MM.1S (cell line): Measurements from ENCODE around the gene ZFAND6.

Source experiments
- DNase-seq: peaks from one replicate; pipeline ENCODE4 v3.0.0-alpha.2; 2015
- H2AFZ ChIP-seq: fragments of 300-600 bp; sonication (generic); 2 replicates; pipeline ENCODE4 v1.6.0; 2016; ENCODE audit warnings: antibody characterized with exemption, low read length
- H3F3A ChIP-seq: fragments of 300-600 bp; sonication (generic); 2 replicates; pipeline ENCODE4 v1.6.1; 2016; ENCODE audit warnings: mild to moderate bottlenecking, antibody characterized with exemption, low read length, moderate library complexity, mixed read lengths; ENCODE audit not compliant: insufficient read depth
- H3K27ac ChIP-seq: fragments of 300-600 bp; sonication (generic); 2 replicates; pipeline ENCODE4 v1.5.1; 2016; ENCODE audit warnings: mild to moderate bottlenecking, low read length
- H3K27me3 ChIP-seq: fragments of 300-600 bp; sonication (generic); replicated peaks from 2 replicates; pipeline ENCODE4 v1.6.0; 2016; ENCODE audit warnings: low read length; ENCODE audit not compliant: insufficient read depth
- H3K36me3 ChIP-seq: fragments of 300-600 bp; sonication (generic); replicated peaks from 2 replicates; pipeline ENCODE4 v1.6.1; 2016; ENCODE audit warnings: mild to moderate bottlenecking, low read length, mixed read lengths; ENCODE audit not compliant: insufficient read depth
- H3K4me1 ChIP-seq: fragments of 300-600 bp; sonication (generic); 2 replicates; pipeline ENCODE4 v1.6.1; 2016; ENCODE audit warnings: low read length, mixed read lengths
- H3K4me2 ChIP-seq: fragments of 300-600 bp; sonication (generic); 2 replicates; pipeline ENCODE4 v1.6.0; 2016; ENCODE audit warnings: low read depth, low read length
- H3K4me3 ChIP-seq: fragments of 300-600 bp; sonication (generic); 2 replicates; pipeline ENCODE4 v1.5.1; 2016; ENCODE audit warnings: low read length, mixed read lengths
- H3K79me2 ChIP-seq: fragments of 300-600 bp; sonication (generic); 2 replicates; pipeline ENCODE4 v1.6.1; 2016; ENCODE audit warnings: mixed run types, low read length, mixed read lengths
- H3K9ac ChIP-seq: fragments of 300-600 bp; sonication (generic); 2 replicates; pipeline ENCODE4 v1.6.1; 2016; ENCODE audit warnings: low read length, mixed read lengths
- H3K9me2 ChIP-seq: fragments of 300-600 bp; sonication (generic); replicated peaks from 2 replicates; pipeline ENCODE4 v1.6.1; 2016; ENCODE audit warnings: mild to moderate bottlenecking, low read length, mixed read lengths; ENCODE audit not compliant: insufficient read depth
- H3K9me3 ChIP-seq: fragments of 300-600 bp; sonication (generic); replicated peaks from 2 replicates; pipeline ENCODE4 v1.6.1; 2016; ENCODE audit warnings: mild to moderate bottlenecking, low read length, mixed read lengths; ENCODE audit not compliant: insufficient read depth
- H4K20me1 ChIP-seq: fragments of 300-600 bp; sonication (generic); 2 replicates; pipeline ENCODE4 v1.6.1; 2016; ENCODE audit warnings: mild to moderate bottlenecking, low read length, moderate library complexity, mixed read lengths; ENCODE audit not compliant: insufficient read depth
- CTCF ChIP-seq: fragments of 300-600 bp; sonication (generic); IDR thresholded peaks from 2 replicates; pipeline ENCODE4 v1.5.1; 2016; ENCODE audit warnings: antibody characterized with exemption, low read length, mixed read lengths
- EZH2 ChIP-seq: fragments of 300-600 bp; sonication (generic); optimal IDR thresholded peaks from 2 replicates; pipeline ENCODE3; 2017; ENCODE audit warnings: low read depth, mild to moderate bottlenecking, antibody characterized with exemption, low read length, mixed read lengths
- EZH2phosphoT487 ChIP-seq: fragments of 300-600 bp; sonication (generic); IDR thresholded peaks from 2 replicates; pipeline ENCODE4 v1.6.1; 2018; ENCODE audit warnings: antibody characterized with exemption, low read length

ZFAND6 gene

GRCh38 chr15:80183886-80184285, 124.4 kb downstream of the ZFAND6 start:
- no peak for DNase-seq
- Histone ChIP-seq H3K79me2 (no peaks in the 10 kb centered on the region), H2AFZ (no peak overlapping the region), H3K4me3 (no peak overlapping the region), H3K9ac (no peak overlapping the region), H4K20me1 (no peaks in the 10 kb centered on the region), H3K27me3 (no peaks in the 10 kb centered on the region), H3K4me1 (no peaks in the 10 kb centered on the region), H3K36me3 (peaks cover 2% of the 10 kb centered on the region; the same call in 1 of the 2 replicates), H3F3A (no peaks in the 10 kb centered on the region), H3K9me3 (no peaks in the 10 kb centered on the region), H3K4me2 (no peak overlapping the region), H3K9me2 (no peaks in the 10 kb centered on the region), H3K27ac (no peak overlapping the region)
- TF ChIP-seq EZH2 (no peak), CTCF (no peak), EZH2phosphoT487 (no peak)

- no peaks in the 10 kb centered on the region for H4K20me1 ChIP-seq
- no peaks in the 10 kb centered on the region for H3K9me2 ChIP-seq
- no peak overlapping the region for H3K4me2 ChIP-seq
- H3K4me3 ChIP-seq, result no peak overlapping the region
- no peaks in the 10 kb centered on the region for H3K79me2 ChIP-seq
- no peak overlapping the region for H3K9ac ChIP-seq
- no peak overlapping the region for H3K27ac ChIP-seq
- no peaks in the 10 kb centered on the region for H3K9me3 ChIP-seq
- peaks cover 2% of the 10 kb centered on the region; the same call in 1 of the 2 replicates for H3K36me3 ChIP-seq
- H2AFZ ChIP-seq, result no peak overlapping the region
- no peaks in the 10 kb centered on the region for H3K27me3 ChIP-seq
- no peak for DNase-seq
- no peaks in the 10 kb centered on the region for H3F3A ChIP-seq
- H3K4me1 ChIP-seq, result no peaks in the 10 kb centered on the region
- TF ChIP-seq EZH2 (no peak), CTCF (no peak), EZH2phosphoT487 (no peak)
Observed at GRCh38 chr15:80184554-80184953, 125.1 kb downstream of the ZFAND6 start.

- no peak overlapping the region for H3K27ac ChIP-seq
- H3F3A ChIP-seq, result no peaks in the 10 kb centered on the region
- no peaks in the 10 kb centered on the region for H3K79me2 ChIP-seq
- H3K27me3 ChIP-seq, result no peaks in the 10 kb centered on the region
- TF ChIP-seq EZH2 (no peak), EZH2phosphoT487 (no peak), CTCF (no peak)
- H3K4me3 ChIP-seq, result no peak overlapping the region
- H3K4me1 ChIP-seq, result no peaks in the 10 kb centered on the region
- H3K4me2 ChIP-seq, result no peak overlapping the region
- H3K9me2 ChIP-seq, result no peaks in the 10 kb centered on the region
- H3K9me3 ChIP-seq, result no peaks in the 10 kb centered on the region
- H3K36me3 ChIP-seq, result peaks cover 2% of the 10 kb centered on the region; the same call in 1 of the 2 replicates
- H3K9ac ChIP-seq, result no peak overlapping the region
- no peaks in the 10 kb centered on the region for H4K20me1 ChIP-seq
- H2AFZ ChIP-seq, result no peak overlapping the region
- DNase-seq, result no peak
Observed at GRCh38 chr15:80185152-80185551, 125.7 kb downstream of the ZFAND6 start.
